Nephron (organoid): ENCODE results near the gene BMPR1B.

Experiments
- H3K27ac Mint-ChIP-seq, 3 experiments: 2 replicates each; pipeline ENCODE4 v1.8.0; 2020; ENCODE audit warnings: mixed read lengths in 3 of 3, mild to moderate bottlenecking in 2 of 3, moderate library complexity in 1 of 3
- H3K27me3 Mint-ChIP-seq: 2 replicates; pipeline ENCODE4 v1.8.0; 2021; ENCODE audit warnings: low read depth, mild to moderate bottlenecking, moderate library complexity, mixed read lengths
- H3K36me3 Mint-ChIP-seq: 2 replicates; pipeline ENCODE4 v1.8.0; 2020; ENCODE audit warnings: low read depth, mixed read lengths
- H3K4me1 Mint-ChIP-seq: 2 replicates; pipeline ENCODE4 v1.8.0; 2020; ENCODE audit warnings: mixed read lengths
- H3K4me3 Mint-ChIP-seq, 3 experiments: 2 replicates each; pipeline ENCODE4 v1.8.0; 2020; ENCODE audit warnings: mild to moderate bottlenecking in 3 of 3, mixed read lengths in 3 of 3, moderate library complexity in 2 of 3
- H3K9me3 Mint-ChIP-seq: 2 replicates; pipeline ENCODE4 v1.8.0; 2020; ENCODE audit warnings: mixed read lengths
- CTCF ChIP-seq, 3 experiments: fragments of 200-600 bp; sonication (generic); IDR thresholded peaks; one replicate each; pipeline ENCODE4 v1.5.0; 2021; ENCODE audit warnings: antibody characterized with exemption in 3 of 3; ENCODE audit not compliant: unreplicated experiment in 3 of 3

Gene BMPR1B

GRCh38 chr4:94979621-94980020 is 221.9 kb downstream of the BMPR1B start:
- Mint-ChIP-seq H3K9me3 (no peaks in the 10 kb centered on the region), H3K27me3 (no peaks in the 10 kb centered on the region), H3K36me3 (no peaks in the 10 kb centered on the region), H3K27ac (no peak overlapping the region), H3K4me1 (no peaks in the 10 kb centered on the region), H3K4me3 (no peak overlapping the region)
- no peak for TF ChIP-seq CTCF (IDR thresholded peaks at IDR 0.05; ENCODE audit: unreplicated experiment in 3 of 3)

GRCh38 chr4:94995684-94996394 is 238.1 kb downstream of the BMPR1B start:
- no peaks in the 10 kb centered on the region for H3K36me3 Mint-ChIP-seq

GRCh38 chr4:95000076-95000648 is 242.4 kb downstream of the BMPR1B start:
- Mint-ChIP-seq H3K36me3 (no peaks in the 10 kb centered on the region), H3K4me1 (peaks cover 20% of the 10 kb centered on the region), H3K27me3 (no peaks in the 10 kb centered on the region), H3K27ac (peak overlapping the region; percentile 81 to 93 (median 90)), H3K9me3 (no peaks in the 10 kb centered on the region), H3K4me3 (peak overlapping the region; percentile 6 to 74 (median 43))
- TF ChIP-seq CTCF (IDR thresholded peaks at IDR 0.05; ENCODE audit: unreplicated experiment in 3 of 3), result no peak

More at GRCh38 chr4:94995684-94996394, 238.1 kb downstream of the BMPR1B start:
- no peaks in the 10 kb centered on the region for H3K9me3 Mint-ChIP-seq
- no peak for TF ChIP-seq CTCF (IDR thresholded peaks at IDR 0.05; ENCODE audit: unreplicated experiment in 3 of 3)
- peak overlapping the region; percentile 51 to 68 (median 60) for H3K4me3 Mint-ChIP-seq
- no peaks in the 10 kb centered on the region for H3K27me3 Mint-ChIP-seq
- peak overlapping the region; percentile 82 to 86 (median 85) for H3K27ac Mint-ChIP-seq
- peaks cover 20% of the 10 kb centered on the region for H3K4me1 Mint-ChIP-seq

- no peak overlapping the region for H3K27ac Mint-ChIP-seq
- H3K4me1 Mint-ChIP-seq, result peaks cover 5% of the 10 kb centered on the region
- H3K27me3 Mint-ChIP-seq, result no peaks in the 10 kb centered on the region
- TF ChIP-seq CTCF (IDR thresholded peaks at IDR 0.05; ENCODE audit: unreplicated experiment in 3 of 3), result no peak
- no peak overlapping the region for H3K4me3 Mint-ChIP-seq
- H3K36me3 Mint-ChIP-seq, result no peaks in the 10 kb centered on the region
- H3K9me3 Mint-ChIP-seq, result no peaks in the 10 kb centered on the region
Measured at GRCh38 chr4:95004912-95005311, 247.2 kb downstream of the BMPR1B start.

- Mint-ChIP-seq H3K27ac (no peak overlapping the region), H3K36me3 (no peaks in the 10 kb centered on the region), H3K27me3 (no peaks in the 10 kb centered on the region), H3K9me3 (no peaks in the 10 kb centered on the region), H3K4me1 (no peaks in the 10 kb centered on the region), H3K4me3 (no peak overlapping the region)
- no peak for TF ChIP-seq CTCF (IDR thresholded peaks at IDR 0.05; ENCODE audit: unreplicated experiment in 3 of 3)
Measured at GRCh38 chr4:95007998-95008397, 250.2 kb downstream of the BMPR1B start.

GRCh38 chr4:95013236-95013635 is 255.5 kb downstream of the BMPR1B start:
- H3K27ac Mint-ChIP-seq, result no peak overlapping the region
- TF ChIP-seq CTCF (IDR thresholded peaks at IDR 0.05; ENCODE audit: unreplicated experiment in 3 of 3), result no peak
- H3K27me3 Mint-ChIP-seq, result no peaks in the 10 kb centered on the region
- H3K4me3 Mint-ChIP-seq, result no peak overlapping the region
- H3K9me3 Mint-ChIP-seq, result no peaks in the 10 kb centered on the region
- H3K4me1 Mint-ChIP-seq, result no peaks in the 10 kb centered on the region
- H3K36me3 Mint-ChIP-seq, result no peaks in the 10 kb centered on the region
